KOPT-K1 (cell line): ENCODE results near the gene TMEM43.

Experiments
- H3K27ac ChIP-seq: fragments of 200-600 bp; sonication (generic); 2 replicates; pipeline ENCODE4 v1.5.1; 2016; ENCODE audit warnings: antibody characterized with exemption, mild to moderate bottlenecking, low read depth, low read length; ENCODE audit not compliant: poor library complexity, severe bottlenecking
- H3K36me3 ChIP-seq: fragments of 200-600 bp; sonication (generic); 2 replicates; pipeline ENCODE4 v1.5.1; 2017; ENCODE audit warnings: antibody characterized with exemption, mild to moderate bottlenecking, low read length, moderate library complexity; ENCODE audit not compliant: insufficient read depth
- H3K9me3 ChIP-seq: fragments of 200-600 bp; sonication (generic); 2 replicates; pipeline ENCODE4 v1.5.1; 2017; ENCODE audit warnings: antibody characterized with exemption, low read length, mild to moderate bottlenecking; ENCODE audit not compliant: insufficient read depth, poor library complexity, severe bottlenecking

Gene TMEM43

DNA sequence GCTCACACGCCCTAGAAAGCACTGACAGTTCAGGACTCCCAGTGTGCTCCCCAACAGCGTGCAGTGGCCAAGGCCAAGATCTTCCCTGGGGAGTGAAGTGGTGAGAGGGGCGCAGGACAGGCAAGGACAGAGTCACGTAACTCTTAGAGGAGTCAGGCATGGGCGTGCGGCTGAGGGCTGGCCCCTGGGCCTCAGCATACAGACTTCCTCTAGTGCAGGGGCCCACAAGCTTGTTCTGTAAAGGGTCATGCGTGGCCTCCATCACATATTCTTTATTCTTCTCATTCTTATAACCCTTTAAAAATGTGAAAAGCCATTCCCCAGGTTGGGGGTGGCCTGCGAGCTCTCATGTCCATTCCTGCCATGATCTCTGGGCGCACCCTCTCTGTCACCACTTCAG lies 25.2 kb downstream of the TMEM43 start:
- H3K27ac ChIP-seq, result no peak overlapping the region
- H3K36me3 ChIP-seq, result peaks cover 57% of the 10 kb centered on the region

DNA sequence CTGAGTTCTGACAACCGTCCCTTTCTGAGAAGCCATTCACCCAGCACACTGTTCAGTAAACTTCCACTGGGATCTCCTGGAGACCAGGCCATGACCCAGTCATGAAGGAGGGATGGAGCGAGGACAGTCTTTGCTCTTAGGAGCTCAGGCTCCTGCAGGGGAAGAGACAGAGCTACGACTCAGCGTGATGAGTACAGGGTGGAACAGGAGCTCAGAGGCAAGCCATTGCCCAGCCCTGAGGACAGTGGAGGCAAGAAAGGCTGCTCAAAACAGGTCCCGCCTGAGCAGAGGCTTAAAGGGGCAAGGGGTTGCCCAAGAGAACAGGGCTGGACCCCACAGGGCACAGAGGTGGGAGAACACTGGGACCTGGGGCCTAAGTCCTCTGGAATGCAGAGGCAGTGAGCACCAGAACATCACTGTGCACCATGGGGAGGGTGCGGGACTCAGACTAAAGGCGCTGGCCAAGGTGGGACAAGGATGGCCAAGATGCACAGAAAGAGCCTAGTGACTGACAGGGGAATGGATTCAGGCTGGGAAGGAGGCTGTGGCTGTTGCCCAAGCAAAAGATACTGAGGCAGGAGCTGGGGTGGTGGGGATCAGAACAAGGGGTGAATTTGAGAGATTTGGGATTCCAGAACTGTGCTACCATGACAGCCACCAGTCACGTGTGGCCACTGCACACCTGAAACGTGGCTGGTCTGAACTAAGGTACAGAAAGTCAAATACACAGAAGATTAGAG lies 25.8 kb downstream of the TMEM43 start:
- H3K27ac ChIP-seq, result no peak overlapping the region
- H3K36me3 ChIP-seq, result peaks cover 51% of the 10 kb centered on the region
- H3K9me3 ChIP-seq, result no peaks in the 10 kb centered on the region

More for the DNA sequence above, 25.2 kb downstream of the TMEM43 start:
- no peaks in the 10 kb centered on the region for H3K9me3 ChIP-seq

DNA sequence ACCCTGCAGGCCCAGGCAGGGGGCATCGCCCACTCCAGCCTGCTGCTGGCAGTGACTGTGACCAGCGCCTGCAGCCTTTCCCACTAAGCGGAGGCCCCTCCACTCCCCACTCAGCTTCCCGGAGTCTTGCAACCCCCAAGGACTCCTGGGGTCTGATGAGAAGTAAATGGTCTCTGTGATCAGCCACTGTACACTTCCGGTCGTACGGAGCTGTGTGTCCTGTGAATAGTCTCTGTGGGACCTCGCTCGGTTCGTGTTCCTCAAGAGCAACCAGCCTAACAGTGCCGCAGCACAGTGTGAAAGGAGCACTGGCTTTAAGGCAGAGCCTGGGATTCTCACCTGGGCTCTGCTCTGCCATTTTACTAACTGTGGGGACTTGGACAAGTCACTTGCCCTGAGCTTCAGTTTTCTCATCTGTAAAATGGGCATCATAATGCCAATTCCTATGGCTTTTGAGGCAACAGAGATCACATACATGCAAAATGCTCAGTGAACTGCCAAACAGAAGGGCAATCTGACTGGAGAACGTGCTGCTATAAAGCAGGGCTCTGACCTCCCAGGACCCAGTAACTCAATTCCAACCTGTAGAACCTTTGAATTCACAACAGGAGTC lies 26.7 kb downstream of the TMEM43 start:
- peaks cover 49% of the 10 kb centered on the region for H3K36me3 ChIP-seq
- H3K27ac ChIP-seq, result no peak overlapping the region
- H3K9me3 ChIP-seq, result no peaks in the 10 kb centered on the region

DNA sequence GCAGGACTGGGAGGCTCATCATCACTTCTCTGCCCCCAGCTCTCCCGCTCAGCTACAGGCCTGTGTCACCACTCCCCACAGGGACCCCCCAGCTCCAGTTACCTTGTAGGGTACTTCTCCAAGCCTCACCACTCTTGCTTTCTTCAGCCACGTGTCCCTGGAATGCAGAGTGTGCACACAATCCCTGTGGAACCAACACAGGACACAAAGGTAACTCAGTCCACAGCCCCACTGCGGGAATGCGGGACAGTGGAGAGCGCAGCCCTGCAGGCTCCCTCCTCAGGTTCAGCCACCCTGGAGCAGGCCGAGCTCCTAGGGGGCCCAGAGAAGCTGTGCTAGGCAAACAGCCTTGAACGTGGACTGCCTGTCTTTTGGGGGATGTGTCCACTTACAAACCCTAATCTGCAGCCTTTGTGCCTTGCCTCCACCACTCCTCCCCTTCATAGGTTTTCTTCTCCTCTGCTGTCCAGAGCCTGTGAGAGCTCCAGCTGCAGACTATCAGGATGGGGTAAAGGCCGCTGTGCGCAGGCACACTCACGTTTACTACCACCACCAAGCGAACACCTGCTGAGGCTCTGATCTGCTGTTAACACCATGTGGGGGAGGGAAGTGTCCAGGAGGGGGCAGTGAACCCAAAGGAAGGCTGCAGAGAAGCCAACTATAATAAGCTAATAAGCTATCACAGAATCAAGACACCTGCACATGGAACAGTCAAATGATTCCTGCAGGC lies 27.5 kb downstream of the TMEM43 start:
- no peaks in the 10 kb centered on the region for H3K9me3 ChIP-seq
- no peak overlapping the region for H3K27ac ChIP-seq
- peaks cover 49% of the 10 kb centered on the region for H3K36me3 ChIP-seq

DNA sequence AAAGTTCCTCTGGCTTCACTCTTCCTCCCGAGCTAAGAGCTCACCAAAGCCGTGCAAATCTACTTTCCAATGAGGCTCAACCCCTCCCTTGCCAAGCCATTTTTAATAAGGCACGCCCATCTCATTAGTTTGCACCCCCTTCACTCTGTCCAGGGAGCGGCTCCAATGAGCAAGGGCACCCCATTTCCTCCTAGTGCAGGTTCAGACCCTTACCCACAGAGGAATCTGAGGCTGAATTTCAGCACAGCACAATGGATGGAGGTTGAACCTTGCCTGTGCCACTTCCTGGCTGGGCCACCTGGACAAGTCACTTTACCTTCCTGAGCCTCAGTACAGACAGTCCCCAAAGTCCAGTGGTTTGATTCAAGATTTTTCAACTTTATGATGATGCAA lies 28.1 kb downstream of the TMEM43 start:
- Histone ChIP-seq H3K9me3 (no peaks in the 10 kb centered on the region), H3K36me3 (peaks cover 53% of the 10 kb centered on the region), H3K27ac (no peak overlapping the region)

DNA sequence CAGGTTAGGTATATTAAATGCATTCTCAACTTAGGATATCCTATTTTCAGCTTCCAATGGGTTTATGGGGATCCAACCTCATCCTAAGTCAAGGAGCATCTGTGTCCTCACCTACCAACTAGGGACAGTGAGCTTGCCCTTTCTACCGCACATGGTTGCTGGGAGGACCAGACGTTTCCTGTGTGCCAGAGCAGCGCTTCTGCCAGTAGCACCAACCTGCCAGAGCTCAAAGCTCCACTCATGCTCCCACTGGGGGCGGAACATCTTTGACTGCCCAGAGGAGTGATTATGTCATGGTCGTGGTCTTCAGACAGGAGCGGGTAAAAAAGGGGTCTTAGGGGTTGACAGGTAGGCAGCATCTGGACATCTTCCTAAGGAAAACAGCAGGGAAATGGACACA lies 28.8 kb downstream of the TMEM43 start:
- Histone ChIP-seq H3K27ac (no peak overlapping the region), H3K9me3 (no peaks in the 10 kb centered on the region), H3K36me3 (peaks cover 60% of the 10 kb centered on the region)

DNA sequence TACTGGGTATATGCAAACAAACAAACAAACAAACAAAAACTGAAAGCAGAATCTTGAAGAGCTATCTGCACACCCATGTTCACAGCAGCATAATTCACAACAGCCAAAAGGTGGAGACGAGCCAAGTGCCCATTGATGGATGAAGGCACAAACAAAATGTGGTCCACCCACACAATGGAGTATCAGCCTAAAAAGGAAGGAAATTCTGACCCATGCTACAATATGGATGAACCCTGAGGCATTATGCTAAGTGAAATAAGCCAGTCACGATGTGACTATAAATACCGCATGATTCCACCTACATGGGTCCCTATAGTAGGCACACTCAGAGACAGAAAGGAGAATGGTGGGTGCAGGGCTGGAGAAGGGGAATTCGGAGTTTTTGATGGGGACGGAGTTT lies 29.4 kb downstream of the TMEM43 start:
- Histone ChIP-seq H3K9me3 (no peaks in the 10 kb centered on the region), H3K27ac (no peak overlapping the region), H3K36me3 (peaks cover 67% of the 10 kb centered on the region)

DNA sequence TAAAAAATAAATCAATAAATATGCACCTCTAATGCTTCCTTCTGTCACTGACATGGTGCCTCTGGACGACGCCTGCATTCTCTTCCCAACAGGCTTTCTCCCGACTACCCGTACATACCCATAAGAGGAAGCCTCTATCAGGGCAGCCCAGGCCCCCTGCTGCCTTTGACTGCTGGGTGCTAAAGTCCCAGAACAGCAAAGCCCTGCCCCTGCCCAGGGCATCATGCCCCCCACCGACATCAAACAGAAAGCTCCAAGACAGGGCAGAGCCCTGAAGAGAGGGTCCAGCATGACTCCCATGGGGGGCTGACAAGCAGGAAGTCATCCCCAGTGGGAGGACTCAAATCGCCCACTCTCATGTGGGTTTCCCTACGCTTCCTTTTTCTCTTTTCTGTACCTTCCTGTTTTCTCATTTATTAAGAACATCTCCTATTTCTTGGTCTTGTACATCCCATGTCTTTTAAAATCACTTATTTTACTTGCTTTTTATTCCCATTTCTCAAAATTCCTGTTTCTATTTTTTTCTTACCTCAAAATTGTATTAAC lies 30.1 kb downstream of the TMEM43 start:
- H3K27ac ChIP-seq, result no peak overlapping the region
- H3K36me3 ChIP-seq, result peaks cover 68% of the 10 kb centered on the region
- no peaks in the 10 kb centered on the region for H3K9me3 ChIP-seq

DNA sequence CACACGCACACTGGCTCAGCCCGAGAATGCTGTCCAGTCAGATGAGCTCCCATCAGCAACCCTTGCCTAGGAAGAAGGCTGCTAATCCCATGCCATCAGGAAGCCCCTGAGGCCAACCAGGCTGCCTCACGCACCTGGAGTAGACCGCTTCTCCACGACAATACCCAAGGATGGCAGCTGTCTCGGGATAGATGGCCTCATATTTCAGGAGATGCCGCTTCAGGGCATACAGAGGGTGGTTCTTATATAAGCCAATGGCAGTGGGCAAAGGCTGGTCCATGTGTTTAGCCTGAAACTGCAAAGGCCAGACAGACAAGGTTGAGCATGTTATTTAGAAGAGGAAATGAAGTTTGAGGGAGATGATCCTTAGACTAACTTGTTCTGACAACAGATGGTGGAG lies 31.3 kb downstream of the TMEM43 start:
- peaks cover 76% of the 10 kb centered on the region for H3K36me3 ChIP-seq
- H3K27ac ChIP-seq, result no peak overlapping the region
- peaks cover 7% of the 10 kb centered on the region for H3K9me3 ChIP-seq

DNA sequence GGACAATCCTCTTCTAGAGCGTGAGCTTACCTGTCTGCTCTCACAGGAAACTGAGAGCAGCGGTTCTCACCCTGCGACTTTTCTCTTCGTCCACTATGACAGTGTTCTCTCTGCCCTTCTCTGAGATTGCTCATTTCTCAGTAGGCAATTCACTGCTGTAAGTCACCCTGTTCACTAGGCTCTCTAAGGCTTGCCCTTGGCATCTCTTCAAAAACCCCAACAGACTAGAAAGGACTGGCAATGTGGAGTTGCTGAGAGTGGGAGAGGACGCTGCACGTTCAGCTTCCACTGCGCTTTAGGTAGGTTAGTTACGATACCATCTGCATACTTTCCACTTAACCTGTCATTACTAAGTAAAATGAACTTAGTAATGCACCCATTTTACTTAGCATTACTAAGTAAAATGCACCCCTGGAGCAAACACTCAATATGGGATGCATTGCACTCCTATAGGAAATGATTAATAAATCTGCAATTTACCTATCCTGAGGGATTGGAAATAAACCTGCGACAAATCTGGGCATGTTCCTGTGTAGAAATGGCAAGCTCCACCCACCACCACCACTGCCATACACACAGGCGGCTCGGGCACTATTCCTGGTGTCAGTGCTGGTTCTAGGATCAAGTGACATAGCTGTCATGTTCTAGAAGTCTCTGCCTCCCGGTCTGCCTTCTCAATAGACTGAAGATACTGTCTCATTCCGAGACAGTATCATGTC lies 32.1 kb downstream of the TMEM43 start:
- Histone ChIP-seq H3K36me3 (peaks cover 77% of the 10 kb centered on the region), H3K9me3 (peaks cover 15% of the 10 kb centered on the region), H3K27ac (no peak overlapping the region)

DNA sequence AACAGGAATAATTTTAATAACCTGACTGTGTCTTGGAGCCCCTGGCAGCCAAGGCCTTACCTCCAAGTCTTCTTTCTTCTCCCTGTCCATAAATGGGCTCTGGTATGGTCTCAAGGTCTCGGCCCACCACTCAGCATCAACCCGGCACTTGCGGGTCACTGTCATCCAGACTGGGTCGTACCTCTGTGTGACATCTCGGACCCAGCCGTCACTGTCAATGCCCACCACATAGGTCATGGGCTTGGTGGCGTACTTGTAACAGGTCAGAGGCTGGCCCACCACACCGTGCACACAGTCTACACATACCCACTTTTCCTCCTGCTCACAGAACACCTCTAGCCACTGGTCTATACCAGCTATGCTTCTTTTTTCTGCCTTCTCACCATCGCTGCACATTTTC lies 33.1 kb downstream of the TMEM43 start:
- Histone ChIP-seq H3K9me3 (peaks cover 20% of the 10 kb centered on the region), H3K36me3 (peaks cover 81% of the 10 kb centered on the region), H3K27ac (no peak overlapping the region)

DNA sequence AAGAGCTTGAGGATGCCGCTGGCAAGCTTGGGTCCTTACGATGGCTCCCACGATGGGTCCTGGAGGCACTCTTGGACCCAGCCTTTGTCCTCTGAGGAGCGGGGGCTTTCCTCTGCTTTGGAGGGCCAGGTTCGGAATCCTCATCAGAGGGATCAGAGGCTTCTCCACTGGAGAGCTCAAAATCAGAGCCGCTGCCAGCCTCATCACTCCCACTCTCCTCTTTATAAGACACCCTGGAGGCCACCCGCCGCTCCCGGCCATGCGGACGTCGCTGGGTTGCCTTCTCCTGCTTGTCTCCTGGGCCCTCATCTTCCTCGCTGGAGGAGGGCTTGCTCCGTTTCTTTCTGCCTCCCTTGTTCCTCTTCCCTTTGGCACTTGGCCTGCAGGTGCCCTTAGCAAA lies 33.5 kb downstream of the TMEM43 start:
- Histone ChIP-seq H3K36me3 (peaks cover 82% of the 10 kb centered on the region), H3K27ac (no peak overlapping the region)

DNA sequence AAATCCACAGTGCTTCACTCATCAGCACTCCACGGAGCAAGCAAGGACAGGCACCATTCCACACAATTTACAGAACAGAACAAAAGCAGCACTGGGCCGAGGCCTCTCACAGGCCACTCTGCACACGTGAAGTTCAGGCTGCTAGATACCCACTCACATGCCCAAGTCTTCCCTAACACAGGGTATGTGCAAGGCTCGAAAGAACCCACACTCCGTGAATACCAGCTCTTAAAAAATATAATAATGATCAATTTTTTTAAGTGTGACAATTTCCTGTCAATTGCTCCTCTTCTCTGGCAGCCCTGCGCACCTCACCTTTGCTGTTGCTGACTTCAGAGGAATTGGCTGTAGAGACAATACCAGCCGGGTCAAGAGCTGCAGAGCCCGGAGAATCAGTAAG lies 34.6 kb downstream of the TMEM43 start:
- Histone ChIP-seq H3K27ac (no peak overlapping the region), H3K36me3 (peaks cover 82% of the 10 kb centered on the region), H3K9me3 (peaks cover 20% of the 10 kb centered on the region)

More for the DNA sequence above, 33.5 kb downstream of the TMEM43 start:
- H3K9me3 ChIP-seq, result peaks cover 20% of the 10 kb centered on the region

DNA sequence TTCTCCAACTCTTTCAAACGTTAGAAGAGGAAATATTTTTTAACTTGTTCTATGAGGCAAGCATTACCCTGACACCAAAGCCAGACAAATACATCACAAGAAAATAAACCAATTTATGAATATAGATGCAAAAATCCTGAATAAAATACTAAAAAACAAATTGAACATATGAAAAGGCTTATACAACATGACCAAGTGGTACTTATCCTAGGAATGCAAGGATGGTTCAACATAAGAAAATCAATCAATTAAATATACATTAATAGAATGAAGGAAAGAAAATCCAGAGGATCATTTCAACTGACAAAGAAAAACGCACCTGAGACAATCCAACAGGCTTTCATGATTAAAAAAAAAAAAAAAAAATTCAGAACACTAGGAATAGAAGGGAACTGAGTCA lies 36.4 kb downstream of the TMEM43 start:
- Histone ChIP-seq H3K9me3 (peaks cover 20% of the 10 kb centered on the region), H3K27ac (no peak overlapping the region), H3K36me3 (peaks cover 97% of the 10 kb centered on the region)

DNA sequence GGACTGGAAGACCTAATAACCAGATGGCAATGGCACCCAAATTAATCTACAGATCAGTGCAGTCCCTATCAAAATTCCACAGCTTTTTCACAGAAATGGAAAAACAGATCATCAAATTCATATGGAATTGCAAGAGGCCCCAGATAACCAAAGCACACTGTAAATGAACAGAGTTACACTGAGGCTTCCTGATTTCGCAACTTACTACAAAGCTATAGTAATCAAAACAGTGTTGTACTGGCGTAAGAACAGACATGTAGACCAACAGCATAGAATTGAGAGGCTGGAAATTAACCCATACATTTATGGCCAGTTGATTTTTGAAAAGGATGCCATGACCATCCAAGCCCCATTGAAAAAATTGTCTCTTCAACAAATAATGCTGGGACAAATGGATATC lies 37.3 kb downstream of the TMEM43 start:
- Histone ChIP-seq H3K27ac (no peak overlapping the region), H3K36me3 (peaks cover 97% of the 10 kb centered on the region), H3K9me3 (peaks cover 20% of the 10 kb centered on the region)
